PFSK-1 (cell line): ENCODE results near the gene RNF135.

Source experiments
- FOXP2 ChIP-seq: optimal IDR thresholded peaks from 2 replicates; pipeline ENCODE3; 2011; ENCODE audit warnings: borderline replicate concordance, control low read depth, inconsistent platforms; ENCODE audit not compliant: insufficient read depth; ENCODE audit errors: extremely low read length, extremely low read depth
- POLR2AphosphoS5 ChIP-seq: IDR thresholded peaks from 2 replicates; pipeline ENCODE4 v1.6.1; 2012; ENCODE audit warnings: low read depth, mild to moderate bottlenecking, control low read depth, low read length, moderate library complexity
- REST ChIP-seq, 2 experiments: IDR thresholded peaks; 2 replicates each; pipeline versions ENCODE4 v1.6.1 to v1.8.0; 2011 to 2012; ENCODE audit warnings: low read depth in 2 of 2, low read length in 2 of 2, control low read depth in 1 of 2, inconsistent platforms in 1 of 2, mild to moderate bottlenecking in 1 of 2, moderate library complexity in 1 of 2; ENCODE audit not compliant: insufficient read depth in 1 of 2
- SIN3A ChIP-seq: IDR thresholded peaks from 2 replicates; pipeline ENCODE4 v1.6.1; 2012; ENCODE audit warnings: mild to moderate bottlenecking, low read length, moderate library complexity, borderline replicate concordance; ENCODE audit not compliant: insufficient read depth
- TAF1 ChIP-seq: IDR thresholded peaks from 2 replicates; pipeline ENCODE4 v1.6.1; 2012; ENCODE audit warnings: low read length, control low read depth, borderline replicate concordance; ENCODE audit not compliant: insufficient read depth

GRCh38 chr17:30922235-30923030, 48.4 kb upstream of the RNF135 start:
- TF ChIP-seq POLR2AphosphoS5 (no peak), REST (IDR thresholded peaks at IDR 0.05; ENCODE audit: insufficient read depth in 1 of 2, low read depth in 2 of 2, low read length in 2 of 2) (no peak), SIN3A (no peak), TAF1 (no peak), FOXP2 (no peak)
